ENCODE measurements around the gene ZNF688. TPM values are rescaled to one million over a fixed set of nuclear protein-coding genes. Genes with fewer than 3 reads are reported as not detected.
"Not testable (repeated sequence)": the region's sequence is repeated elsewhere in the genome, so short reads cannot be mapped to it uniquely, and the experiment has no call there.

ZNF688 gene
- total RNA-seq, 1 experiment from 2014 or later: 4.2 TPM

GRCh38 chr16:30539000-30539964 lies 32.2 kb downstream of the ZNF688 start:
- H3K4me1 ChIP-seq: peaks cover 8% of the 10 kb centered on the region
- H3K4me3 ChIP-seq: no peak overlapping the region
- no peak overlapping the region for H3K27ac ChIP-seq
- H3K27me3 ChIP-seq: no peaks in the 10 kb centered on the region
- H3K9me3 ChIP-seq (replicated peaks): no peaks in the 10 kb centered on the region
- no peaks in the 10 kb centered on the region for H3K36me3 ChIP-seq
- DNase-seq: no peak

DNA sequence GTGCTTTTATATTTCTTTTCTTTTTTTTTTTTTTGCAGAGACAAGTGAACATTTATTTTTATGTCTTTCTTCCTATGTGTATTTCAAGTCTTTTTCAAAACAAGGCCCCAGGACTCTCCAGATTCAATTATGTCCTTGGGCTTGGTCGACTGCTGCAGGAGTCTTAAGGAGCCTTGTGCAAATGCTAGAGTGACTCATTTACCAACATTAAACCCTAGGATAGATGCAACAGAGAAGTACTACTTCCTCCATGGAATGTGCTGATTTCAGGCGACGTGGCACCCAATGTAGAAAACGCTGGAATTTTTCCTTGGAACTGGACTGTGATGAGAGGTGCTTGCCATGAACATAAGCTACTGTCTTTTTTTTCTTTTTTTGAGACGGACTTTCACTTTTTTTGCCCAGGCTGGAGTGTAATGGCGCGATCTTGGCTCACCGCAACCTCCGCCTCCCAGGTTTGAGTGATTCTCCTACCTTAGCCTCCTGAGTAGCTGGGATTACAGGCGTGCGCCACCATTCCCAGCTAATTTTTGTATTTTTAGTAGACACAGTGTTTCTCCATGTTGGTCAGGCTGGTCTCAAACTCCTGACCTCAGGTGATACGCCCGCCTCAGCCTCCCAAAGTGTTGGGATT lies 35.0 kb downstream of the ZNF688 start:
- not testable (repeated sequence) for H3K4me3 ChIP-seq; H3K9me3 ChIP-seq (replicated peaks); H3K27me3 ChIP-seq; DNase-seq; H3K4me1 ChIP-seq; H3K36me3 ChIP-seq; H3K27ac ChIP-seq

GRCh38 chr16:30535777-30536190 lies 35.7 kb downstream of the ZNF688 start:
- Histone ChIP-seq H3K36me3 (no peaks in the 10 kb centered on the region), H3K4me1 (no peaks in the 10 kb centered on the region), H3K9me3 (replicated peaks) (no peaks in the 10 kb centered on the region), H3K4me3 (peak overlapping the region; percentile 80), H3K27ac (no peak overlapping the region; the same call in 1 of the 2 replicates), H3K27me3 (no peaks in the 10 kb centered on the region)
- DNase-seq: peak; percentile 71 to 74

DNA sequence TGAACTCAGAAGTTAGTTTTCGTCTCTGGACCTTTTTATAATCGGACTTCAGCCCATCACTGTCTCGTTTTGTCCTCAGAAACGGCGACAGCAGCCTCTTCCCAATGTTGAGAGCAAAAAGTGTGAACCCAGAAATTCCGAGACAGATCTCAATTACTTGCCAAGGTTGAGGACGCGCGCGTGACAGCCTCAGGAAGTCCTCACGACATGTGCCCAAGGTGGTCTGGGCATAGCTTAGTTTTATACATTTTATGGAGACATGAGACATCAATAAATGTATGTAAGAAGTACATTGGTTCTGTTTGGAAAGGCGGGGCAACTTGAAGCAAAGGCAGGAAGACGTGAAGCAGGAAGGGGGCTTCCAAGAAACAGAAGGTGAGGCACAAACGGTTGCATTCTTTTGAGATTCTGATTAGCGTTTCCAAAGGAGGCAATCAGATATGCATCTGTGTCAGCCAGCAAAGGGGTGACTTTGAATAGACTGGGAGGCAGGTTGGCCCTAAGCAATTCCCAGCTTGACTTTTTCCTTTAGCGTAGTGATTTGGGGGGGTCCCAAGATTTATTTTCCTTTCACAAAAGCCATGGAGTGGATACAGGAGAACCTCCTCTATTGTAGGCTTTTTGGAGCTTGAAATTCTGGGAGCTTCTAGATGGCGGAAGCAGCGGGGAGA lies 36.3 kb downstream of the ZNF688 start:
- Histone ChIP-seq H3K27ac (peak overlapping the region; percentile 79), H3K4me3 (peak overlapping the region; percentile 80), H3K9me3 (replicated peaks) (no peaks in the 10 kb centered on the region), H3K36me3 (no peaks in the 10 kb centered on the region), H3K4me1 (no peaks in the 10 kb centered on the region), H3K27me3 (no peaks in the 10 kb centered on the region)
- DNase-seq: peak in 1 of 2 experiments; percentile 16

GRCh38 chr16:30534368-30535105 lies 37.0 kb downstream of the ZNF688 start, which contains the start of gene ZNF747:
ZNF747 (minus strand) TSS chr16:30534858; CDS start chr16:30534679, 179 bp downstream.
- Histone ChIP-seq H3K4me1 (no peaks in the 10 kb centered on the region), H3K27me3 (no peaks in the 10 kb centered on the region), H3K4me3 (peak within 1 kb of the TSS; percentile 80), H3K36me3 (no peaks in the 10 kb centered on the region), H3K9me3 (replicated peaks) (no peaks in the 10 kb centered on the region), H3K27ac (peak within 1 kb of the TSS; percentile 79)
- DNase-seq: peak; percentile 85 to 87

GRCh38 chr16:30533748-30534367 lies 37.7 kb downstream of the ZNF688 start:
- DNase-seq: peak in 1 of 2 experiments; percentile 23
- Histone ChIP-seq H3K9me3 (replicated peaks) (no peaks in the 10 kb centered on the region), H3K27ac (peak overlapping the region; percentile 79), H3K36me3 (no peaks in the 10 kb centered on the region), H3K4me1 (no peaks in the 10 kb centered on the region), H3K27me3 (no peaks in the 10 kb centered on the region), H3K4me3 (peak overlapping the region; percentile 80)

DNA sequence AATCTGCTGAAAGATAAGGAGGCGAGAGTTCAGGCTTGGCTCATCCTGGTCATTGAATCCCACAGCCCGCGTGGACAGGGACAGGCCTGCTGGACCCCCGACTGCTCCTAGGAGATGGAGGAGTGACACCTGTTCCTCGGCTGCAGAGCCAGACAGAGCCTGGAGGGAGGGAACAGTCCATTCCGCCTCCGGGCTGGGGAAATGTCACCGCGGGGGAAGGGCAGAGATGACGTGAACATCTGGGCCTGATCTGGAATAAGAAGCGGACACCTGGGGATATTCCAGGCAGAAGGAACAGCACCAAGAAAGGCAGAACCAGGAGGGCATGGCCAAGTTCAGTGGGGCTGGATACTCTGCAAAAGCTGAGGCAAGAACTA lies 38.4 kb downstream of the ZNF688 start:
- no peak for DNase-seq
- Histone ChIP-seq H3K36me3 (no peaks in the 10 kb centered on the region), H3K9me3 (replicated peaks) (no peaks in the 10 kb centered on the region), H3K4me3 (no peak overlapping the region), H3K27ac (no peak overlapping the region), H3K27me3 (no peaks in the 10 kb centered on the region), H3K4me1 (no peaks in the 10 kb centered on the region)

- no peak for DNase-seq
- H3K36me3 ChIP-seq: no peaks in the 10 kb centered on the region
- H3K27ac ChIP-seq: no peak overlapping the region
- H3K4me1 ChIP-seq: peaks cover 4% of the 10 kb centered on the region; the same call in 1 of the 2 replicates
- no peak overlapping the region for H3K4me3 ChIP-seq
- H3K27me3 ChIP-seq: no peaks in the 10 kb centered on the region
- no peaks in the 10 kb centered on the region for H3K9me3 ChIP-seq (replicated peaks)
Observed at GRCh38 chr16:30532285-30533145, 39.0 kb downstream of the ZNF688 start.

DNA sequence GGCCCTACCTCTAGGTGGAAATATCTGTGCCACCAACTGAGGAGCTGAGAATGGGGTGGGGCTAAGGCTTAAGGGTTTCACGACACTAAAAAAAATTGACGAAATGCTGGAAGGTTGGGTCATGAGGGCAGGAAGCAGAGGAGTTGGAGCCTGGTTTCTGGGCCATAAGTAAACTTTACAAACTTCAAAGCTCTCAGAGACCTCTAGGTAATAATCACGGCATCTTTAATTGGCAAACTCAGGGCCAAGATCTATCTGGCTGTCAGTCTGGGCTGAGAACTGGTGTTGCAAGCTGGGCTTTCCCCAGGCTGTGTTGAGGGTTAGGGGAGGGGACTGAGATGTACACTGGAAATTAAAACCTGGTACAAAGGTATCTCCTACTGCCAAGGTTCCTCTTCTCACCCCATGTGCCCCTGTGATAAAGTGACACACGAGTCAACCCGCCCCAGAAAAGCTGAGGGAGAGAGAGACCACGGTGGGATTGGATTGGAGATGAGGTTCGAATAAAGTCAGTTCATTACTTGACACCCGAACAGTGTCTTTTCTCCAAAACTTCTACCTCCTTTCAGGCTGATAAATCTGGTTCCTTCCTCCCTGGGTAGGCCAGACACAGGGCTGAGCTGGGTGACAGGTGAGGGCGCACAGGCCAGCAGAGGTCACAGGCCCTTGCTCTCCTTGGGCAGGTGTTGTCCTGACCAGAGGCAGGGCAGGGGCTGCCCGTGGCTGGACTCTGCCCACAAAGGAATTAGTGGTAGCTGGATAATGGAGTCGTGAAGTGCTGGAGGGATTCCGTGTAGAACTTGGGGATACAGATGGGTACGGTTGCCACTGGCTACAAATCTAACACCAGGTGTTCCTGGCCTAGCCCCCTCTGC lies 41.1 kb downstream of the ZNF688 start:
- no peaks in the 10 kb centered on the region for H3K9me3 ChIP-seq (replicated peaks)
- no peak overlapping the region for H3K4me3 ChIP-seq
- peaks cover 4% of the 10 kb centered on the region; the same call in 1 of the 2 replicates for H3K4me1 ChIP-seq
- no peak overlapping the region for H3K27ac ChIP-seq
- no peaks in the 10 kb centered on the region for H3K27me3 ChIP-seq
- peaks cover 2% of the 10 kb centered on the region; the same call in 1 of the 2 replicates for H3K36me3 ChIP-seq
- no peak for DNase-seq

DNA sequence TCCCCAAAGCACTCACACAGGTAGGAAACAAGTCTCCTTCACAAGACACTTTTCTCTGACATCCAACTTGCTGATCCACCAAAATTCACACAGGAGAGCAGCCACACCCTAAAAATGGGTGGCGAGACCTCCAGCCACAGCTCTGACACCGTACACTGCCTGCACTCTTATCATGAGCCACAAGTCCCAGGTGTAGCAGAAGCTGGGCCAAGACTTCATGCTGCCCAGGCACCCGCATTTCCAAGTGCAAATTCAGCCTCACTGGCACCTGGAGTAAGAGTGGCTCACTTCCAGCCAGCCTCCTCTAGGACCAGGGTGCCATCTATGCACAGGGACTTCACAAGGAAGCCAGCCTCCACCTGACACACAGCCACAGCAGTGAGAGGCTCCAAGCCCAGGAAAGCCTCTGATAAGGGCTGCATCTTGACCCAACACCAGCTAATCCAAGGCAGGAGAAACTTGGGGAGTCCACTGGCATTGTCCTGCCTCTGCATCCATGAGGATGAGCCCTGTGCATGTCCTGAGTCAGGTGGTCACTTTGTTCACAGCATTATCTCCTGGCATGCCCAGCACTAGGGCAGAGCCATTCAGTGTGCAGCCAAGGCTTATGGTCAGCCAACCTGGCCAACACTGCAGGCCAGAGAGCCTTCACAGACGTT lies 42.6 kb downstream of the ZNF688 start:
- Histone ChIP-seq H3K4me1 (peaks cover 4% of the 10 kb centered on the region; the same call in 1 of the 2 replicates), H3K36me3 (peaks cover 7% of the 10 kb centered on the region; the same call in 1 of the 2 replicates), H3K9me3 (replicated peaks) (no peaks in the 10 kb centered on the region), H3K27me3 (no peaks in the 10 kb centered on the region), H3K27ac (no peak overlapping the region), H3K4me3 (no peak overlapping the region)
- DNase-seq: no peak

- H3K9me3 ChIP-seq (replicated peaks): no peaks in the 10 kb centered on the region
- DNase-seq: no peak
- H3K27ac ChIP-seq: peak overlapping the region; percentile 13; the same call in 1 of the 2 replicates
- H3K4me3 ChIP-seq: peak overlapping the region; percentile 92
- H3K36me3 ChIP-seq: peaks cover 7% of the 10 kb centered on the region; the same call in 1 of the 2 replicates
- H3K4me1 ChIP-seq: peaks cover 4% of the 10 kb centered on the region; the same call in 1 of the 2 replicates
- H3K27me3 ChIP-seq: no peaks in the 10 kb centered on the region
Observed at GRCh38 chr16:30527635-30528178, 43.8 kb downstream of the ZNF688 start.

All from SJCRH30 (cell line).